ENCODE measurements around the gene PIAS4.

DNA sequence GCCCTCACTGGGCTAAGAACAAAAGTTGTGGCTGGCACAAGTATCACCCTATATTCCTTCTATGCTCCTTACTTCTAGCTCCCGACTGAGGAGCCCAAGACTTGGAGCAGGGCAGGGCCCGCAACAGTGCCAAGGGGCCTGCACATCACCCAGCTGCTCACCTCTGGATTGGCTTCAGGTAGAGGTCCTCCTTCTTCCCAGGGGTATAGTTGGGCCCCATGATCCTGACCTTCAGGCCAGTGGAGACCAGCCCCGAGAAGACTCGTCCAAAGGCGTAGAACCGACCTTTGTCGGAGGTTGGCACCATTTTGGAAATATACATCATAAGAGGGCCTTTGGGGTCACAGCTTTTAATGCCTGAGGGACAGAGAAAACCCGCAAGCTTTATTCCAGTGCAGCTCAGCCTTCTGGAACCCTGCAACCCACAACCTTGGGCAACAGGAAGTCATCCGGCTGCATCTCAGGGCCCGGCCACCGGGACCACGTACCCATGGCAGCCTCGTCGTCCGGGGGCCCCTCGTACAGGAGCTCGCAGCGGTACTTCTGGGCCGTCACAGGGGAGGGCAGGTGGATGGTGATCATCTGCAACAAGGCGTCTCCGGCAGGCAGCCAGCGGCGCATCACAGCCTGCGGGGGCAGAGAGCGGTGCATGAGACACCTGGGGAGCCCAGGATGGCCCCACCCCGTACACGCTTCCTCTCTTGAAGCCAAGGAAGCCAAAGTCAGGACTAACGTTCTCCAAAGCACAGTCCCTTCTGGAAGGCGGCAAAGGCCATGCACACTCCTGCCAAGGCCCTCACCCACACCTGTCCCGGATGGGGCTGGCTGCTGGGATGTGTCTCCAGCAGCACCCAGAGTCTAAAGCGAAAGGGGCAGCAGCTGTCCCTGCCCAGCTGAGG lies 26.9 kb upstream of the PIAS4 start:
- TF ChIP-seq MZF1 (tag by site-specific recombination; IDR thresholded peaks at IDR 0.05; ENCODE audit: borderline replicate concordance) (no peak), KLF16 (tag by site-specific recombination; IDR thresholded peaks at IDR 0.05) (no peak), ZNF510 (tag by site-specific recombination; IDR thresholded peaks at IDR 0.05; ENCODE audit: insufficient replicate concordance) (no peak)
- TF ChIP-seq, protein P1, sequence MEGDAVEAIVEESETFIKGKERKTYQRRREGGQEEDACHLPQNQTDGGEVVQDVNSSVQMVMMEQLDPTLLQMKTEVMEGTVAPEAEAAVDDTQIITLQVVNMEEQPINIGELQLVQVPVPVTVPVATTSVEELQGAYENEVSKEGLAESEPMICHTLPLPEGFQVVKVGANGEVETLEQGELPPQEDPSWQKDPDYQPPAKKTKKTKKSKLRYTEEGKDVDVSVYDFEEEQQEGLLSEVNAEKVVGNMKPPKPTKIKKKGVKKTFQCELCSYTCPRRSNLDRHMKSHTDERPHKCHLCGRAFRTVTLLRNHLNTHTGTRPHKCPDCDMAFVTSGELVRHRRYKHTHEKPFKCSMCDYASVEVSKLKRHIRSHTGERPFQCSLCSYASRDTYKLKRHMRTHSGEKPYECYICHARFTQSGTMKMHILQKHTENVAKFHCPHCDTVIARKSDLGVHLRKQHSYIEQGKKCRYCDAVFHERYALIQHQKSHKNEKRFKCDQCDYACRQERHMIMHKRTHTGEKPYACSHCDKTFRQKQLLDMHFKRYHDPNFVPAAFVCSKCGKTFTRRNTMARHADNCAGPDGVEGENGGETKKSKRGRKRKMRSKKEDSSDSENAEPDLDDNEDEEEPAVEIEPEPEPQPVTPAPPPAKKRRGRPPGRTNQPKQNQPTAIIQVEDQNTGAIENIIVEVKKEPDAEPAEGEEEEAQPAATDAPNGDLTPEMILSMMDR (tag by site-specific recombination; IDR thresholded peaks at IDR 0.05): no peak

All from HEK293 (cell line).